NCI-H187 (cell line): ENCODE data around the gene DHRSX.
"Not testable (repeated sequence)": the region's sequence is repeated elsewhere in the genome, so short reads cannot be mapped to it uniquely, and the experiment has no call there.

Experiments
- DNase-seq, 2 experiments: peaks; one replicate each; lab custom pipeline; 2025; lab: John Stamatoyannopoulos, UW

The DHRSX gene

DNA sequence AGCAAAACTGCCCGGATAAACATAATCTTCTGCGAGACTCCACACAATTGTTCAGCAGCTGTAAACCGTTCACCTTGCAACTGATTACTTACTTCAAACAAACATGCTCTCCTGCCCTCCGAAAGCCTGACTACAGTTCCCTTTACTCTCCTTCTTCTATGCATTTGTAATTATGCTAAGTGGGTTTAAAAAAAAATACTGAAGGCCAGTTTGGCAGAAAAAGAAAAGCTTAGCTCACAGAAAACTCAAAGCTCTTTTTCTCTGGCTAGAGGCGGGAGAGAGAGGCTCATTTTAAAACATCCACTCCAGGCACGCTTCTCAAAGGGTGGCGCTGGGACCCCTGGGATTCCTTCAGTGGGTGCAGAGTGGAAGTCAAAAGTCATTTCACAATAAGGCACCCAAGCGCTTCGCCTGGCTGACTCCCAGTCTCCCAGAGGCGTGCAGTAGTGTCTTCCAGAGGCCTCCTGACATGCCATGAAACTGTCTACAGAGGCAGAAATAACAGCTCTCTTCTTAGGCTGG is 1.9 kb downstream of the DHRSX start:
- no peak for DNase-seq

DNA sequence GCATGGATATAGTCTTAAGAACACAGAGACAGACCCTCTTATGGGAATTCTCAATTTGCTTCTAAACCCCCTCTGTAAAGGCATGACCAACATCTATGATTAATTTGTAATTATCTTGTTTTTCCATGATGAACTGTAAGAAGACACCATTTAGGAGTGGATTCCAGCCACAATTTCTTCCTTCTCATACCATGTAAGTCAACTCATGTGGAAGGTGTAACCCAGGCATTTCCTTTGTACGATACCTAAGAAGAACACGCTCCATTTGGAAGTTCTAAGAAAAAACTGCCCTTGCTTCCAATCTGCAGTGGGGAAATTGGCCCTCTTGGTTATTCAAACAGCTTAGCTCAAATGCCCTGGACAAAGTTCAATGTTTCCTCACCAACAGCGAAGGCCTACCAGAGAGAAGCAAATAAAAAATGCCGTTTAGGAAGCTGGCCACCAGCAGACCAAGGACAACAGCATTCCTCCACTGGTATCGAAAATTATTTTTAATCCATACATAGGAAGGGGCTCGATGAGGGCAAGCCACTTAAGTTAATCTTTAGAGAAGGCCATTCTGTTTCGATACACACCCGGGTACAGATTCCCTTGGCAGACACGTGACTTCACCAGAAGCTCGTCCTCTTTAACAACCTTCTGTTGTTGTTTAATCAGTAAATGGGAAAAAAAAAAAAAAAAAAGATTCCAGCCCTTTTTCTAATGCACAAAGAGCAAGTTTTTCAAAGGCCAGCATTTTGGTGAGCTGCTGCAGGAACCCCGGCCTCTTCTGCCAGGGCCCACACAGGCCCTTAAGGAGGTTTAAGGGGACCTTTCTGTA is 2.6 kb downstream of the DHRSX start:
- no peak for DNase-seq

DNA sequence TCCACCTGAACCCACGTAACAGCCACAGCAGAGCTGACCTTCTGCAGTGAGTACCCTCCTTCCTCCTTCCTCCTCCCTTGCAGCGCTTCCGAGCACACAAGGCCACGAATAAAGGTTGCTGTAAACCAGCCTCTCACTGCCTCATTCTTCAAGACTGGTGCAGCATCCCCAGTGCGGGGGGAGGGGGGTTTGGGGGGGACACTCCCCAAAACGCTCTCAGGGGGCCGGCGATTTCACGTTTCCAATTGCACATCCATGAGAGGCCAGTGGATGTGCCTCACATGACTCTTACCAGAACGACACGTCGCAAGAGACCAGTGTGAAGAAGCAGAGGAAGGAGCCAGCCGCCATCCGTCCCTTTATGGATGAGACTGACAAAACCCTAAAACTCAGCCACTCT is 5.2 kb downstream of the DHRSX start:
- DNase-seq: no peak

DNA sequence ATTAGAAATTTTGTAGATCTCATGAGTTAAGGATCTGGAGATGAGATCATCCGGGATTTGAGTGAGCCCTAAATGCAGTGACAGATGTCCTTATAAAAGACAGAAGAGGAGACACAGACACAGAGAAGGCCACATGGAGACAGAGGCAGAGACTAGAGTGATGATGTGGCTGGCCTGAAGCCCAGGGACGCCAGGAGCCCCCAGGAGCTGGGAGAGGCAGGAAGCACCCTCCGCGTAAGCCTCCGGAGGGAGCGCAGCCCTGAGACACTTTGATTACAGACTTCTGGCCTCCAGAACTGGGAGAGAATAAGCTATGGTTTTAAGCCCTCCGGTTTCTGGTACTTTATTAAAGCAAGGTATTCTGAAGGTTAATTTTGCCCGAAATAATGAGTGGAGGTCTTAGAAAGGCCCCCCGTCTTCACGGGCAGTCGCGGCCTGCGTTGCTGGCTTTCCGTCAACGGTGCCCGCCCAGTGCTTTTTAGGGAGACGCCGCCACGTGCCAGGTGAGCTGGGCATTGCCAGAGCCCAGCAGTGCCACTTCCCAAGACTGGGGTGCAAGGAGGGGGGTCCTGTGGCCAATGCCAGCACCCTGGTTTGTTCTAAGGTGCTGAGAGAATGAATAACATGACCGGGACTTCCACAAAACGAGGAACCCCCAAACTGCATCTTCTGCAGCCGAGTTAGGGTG is 8.1 kb downstream of the DHRSX start:
- DNase-seq: no peak

DNA sequence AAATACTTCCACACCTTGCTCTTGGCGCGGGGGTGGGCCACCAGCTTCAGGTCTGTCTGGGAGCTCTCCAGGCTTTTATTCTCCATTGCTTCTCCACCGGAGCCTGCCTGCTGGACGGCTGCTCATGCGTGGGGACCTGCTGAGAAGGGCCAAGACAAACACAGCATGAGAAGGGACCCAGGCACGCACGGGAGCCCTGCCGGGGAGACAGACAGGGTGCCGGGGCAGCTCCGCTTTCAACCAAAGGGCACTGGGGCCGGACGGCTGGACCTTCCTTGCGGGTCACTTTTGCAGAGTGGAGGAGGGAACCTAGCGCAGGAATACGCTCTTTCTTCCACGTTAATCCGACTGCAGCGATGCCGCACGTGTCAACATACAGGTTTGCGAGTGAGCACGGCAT is 10.1 kb downstream of the DHRSX start:
- DNase-seq: no peak

DNA sequence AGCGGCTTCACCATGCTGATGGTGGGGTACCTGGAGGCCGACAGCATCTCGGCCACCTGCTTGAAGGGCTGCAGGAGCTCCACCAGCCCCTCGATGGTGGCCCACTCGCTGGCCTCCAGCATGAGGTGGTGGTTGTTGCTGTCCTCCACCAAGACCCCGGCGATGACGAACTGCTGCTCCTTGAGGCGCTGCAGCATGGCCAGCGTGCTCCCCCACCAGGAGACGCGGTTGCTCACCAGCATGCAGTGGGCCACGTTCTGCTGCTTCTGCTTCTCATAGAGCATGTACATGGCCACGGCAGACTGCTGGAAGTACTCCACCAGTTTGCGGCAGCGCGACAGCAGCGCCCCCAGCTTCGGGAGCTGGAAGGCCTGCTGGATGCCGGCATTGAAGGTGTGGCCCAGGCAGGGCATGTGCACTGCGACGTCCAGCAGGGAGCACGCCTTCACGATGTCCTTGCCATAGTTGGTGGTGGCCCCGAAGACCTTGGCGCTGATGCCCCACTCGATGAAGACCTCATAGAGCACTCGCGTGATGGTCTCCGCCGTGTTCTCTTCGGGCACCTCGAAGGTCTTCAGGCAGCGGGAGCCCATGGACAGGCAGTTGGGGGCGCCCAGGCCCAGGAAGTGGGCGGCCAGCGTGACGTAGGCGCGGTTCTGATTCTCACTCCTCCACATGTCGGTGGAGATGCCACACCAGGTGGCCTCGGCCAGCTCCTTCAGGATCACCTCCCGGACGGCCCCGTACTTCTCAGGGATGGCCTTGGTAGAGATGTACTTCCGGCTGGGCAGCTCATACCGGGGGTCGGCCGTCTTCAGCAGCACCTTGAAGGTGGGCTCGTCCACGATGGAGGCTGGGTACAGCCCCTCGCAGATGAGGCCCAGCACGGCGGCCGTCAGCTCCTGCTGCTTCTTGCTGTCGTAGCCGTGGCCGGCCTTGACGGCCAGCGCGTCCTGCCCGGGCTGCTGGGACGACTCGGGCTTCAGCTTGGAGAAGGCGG is 11.0 kb downstream of the DHRSX start:
- no peak for DNase-seq

DNA sequence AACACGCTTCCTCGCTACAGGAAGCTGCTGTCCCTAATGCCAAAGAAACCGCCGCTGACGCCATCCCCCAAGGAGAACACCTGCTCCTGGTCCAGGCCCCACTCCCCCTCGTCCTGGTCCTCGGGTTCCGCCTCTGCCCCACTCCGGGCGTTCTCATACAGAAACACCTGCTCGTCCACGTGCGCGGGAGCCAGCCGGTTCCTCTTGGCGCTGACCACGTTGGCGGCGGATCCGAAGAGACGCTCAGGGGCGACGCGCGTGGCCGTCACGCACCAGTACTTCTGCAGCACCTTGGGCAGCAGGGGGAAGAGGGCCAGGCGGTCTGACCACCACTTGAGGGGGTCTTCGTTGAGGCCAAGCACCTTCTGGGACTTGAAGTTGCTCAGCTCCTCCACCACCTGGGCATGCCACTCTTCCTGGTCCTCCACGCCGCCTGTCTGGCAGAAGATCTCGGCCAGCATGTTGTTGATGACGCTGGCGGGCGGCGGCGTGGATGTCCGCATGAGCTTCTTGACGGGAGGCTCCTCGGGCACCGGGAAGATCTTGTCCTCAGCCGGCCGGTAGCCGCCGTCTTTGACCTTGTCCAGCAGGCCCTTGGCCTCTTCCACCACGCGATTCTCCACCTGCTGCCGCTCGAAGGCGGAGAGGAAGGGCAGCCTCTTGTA is 12.0 kb downstream of the DHRSX start:
- DNase-seq: no peak

- no peak for DNase-seq
Measured at GRCh38 chrX:2487366-2487765, 13.4 kb downstream of the DHRSX start.

- no peak for DNase-seq
Measured at GRCh38 chrX:2486476-2487133, 14.2 kb downstream of the DHRSX start.

- DNase-seq: no peak
Measured at GRCh38 chrX:2485789-2486345, 14.9 kb downstream of the DHRSX start.

- DNase-seq: no peak
Measured at GRCh38 chrX:2484721-2485648, 15.8 kb downstream of the DHRSX start.

- DNase-seq: no peak
Measured at GRCh38 chrX:2484256-2484655, 16.5 kb downstream of the DHRSX start.

- DNase-seq: no peak
Measured at GRCh38 chrX:2483398-2484060, 17.2 kb downstream of the DHRSX start.

DNA sequence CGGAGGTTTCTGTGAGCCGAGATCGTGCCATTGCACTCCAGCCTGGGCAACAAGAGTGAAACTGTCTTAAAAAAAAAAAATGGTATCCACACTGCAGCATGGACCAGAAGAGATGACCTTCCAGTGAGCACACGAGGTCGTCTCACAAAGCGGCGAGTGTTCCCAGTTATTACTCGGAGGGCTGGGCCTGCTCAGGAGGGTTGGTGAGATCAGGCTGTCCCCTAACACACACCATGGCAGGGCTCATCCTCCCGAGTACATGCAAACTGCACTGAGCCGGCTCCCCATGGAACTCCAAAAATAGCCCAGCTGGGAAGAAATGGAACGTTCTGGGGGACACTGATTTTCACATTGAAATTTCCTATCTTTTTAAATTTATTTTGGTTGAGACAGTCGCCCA is 19.2 kb downstream of the DHRSX start:
- DNase-seq: not testable (repeated sequence)

DNA sequence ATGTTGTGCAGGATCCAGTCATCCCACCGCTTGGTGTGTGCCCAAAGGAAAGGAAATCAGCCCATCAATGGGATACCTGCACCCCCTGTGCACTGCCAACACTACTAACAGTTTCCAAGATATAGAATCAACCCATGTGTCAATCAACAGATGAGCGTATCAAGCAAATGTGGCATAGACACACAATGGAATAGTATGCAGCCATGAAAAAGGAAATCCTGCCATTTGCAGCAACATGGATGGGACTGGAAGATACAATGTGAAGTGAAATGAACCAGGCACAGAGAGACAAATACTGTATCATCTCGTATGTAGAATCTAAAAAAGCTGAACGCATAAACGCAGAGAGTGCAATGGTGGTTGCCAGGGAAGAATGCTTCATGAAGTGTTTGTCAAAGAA is 20.8 kb downstream of the DHRSX start:
- DNase-seq: not testable (repeated sequence)

GRCh38 chrX:2479420-2479780 is 21.4 kb downstream of the DHRSX start:
- DNase-seq: no peak

DNA sequence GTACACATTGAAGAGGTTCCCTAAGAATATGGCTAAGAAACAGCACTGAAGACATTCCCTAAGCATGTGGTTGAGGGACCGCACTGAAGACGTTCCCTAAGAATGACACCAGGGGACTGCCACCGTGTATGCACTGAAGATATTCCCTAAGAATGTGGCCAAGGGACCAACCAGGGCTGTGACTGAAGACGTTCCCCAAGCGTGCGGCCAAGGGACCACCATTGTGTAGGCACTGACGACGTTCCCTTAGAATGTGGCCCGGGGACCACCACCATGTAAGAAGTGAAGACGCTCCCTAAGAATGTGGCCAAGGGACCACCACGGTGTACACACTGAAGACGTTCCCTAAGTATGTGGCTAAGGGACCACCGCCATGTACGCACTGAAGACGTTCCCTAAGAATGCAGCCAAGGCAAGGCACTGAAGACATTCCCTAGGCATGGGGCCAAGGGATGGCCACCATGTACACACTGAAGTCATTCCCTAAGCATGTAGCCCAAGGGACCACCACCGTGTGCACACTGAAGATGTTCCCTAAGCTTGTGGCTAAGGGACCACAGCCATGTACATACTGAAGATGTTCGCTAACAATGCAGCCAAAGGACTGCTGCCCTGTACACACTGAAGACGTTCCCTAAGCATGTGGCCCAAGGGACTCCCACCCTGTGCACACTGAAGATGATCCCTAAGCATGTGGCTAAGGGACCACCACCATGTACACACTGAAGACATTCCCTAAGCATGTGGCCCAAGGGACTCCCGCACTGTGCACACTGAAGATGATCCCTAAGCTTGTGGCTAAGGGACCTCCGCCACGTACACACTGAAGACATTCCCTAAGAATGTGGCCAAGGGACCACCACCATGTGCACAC is 22.0 kb downstream of the DHRSX start:
- no peak for DNase-seq

DNA sequence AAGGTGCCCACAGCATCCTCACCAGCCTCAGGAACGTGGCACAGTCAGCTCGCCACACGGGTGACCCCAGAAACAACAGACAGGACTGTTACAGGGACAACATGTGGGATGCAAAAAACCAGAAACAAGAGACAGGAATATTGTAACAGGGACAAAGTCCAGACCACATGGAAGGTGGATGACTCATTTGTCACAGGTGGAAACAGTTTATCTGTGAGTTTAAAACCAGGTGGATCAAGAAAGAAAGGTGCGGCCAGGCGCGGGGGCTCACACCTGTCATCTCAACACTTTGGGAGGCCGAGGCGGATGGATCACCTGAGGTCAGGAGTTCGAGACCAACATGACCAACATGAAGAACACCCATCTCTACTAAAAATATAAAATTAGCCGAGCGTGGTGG is 23.5 kb downstream of the DHRSX start:
- not testable (repeated sequence) for DNase-seq
